GM12864 (cell line): ENCODE results near the gene PRR5L.

Source experiments
- DNase-seq: peaks from one replicate; pipeline ENCODE4 v3.0.0-alpha.2; 2011; ENCODE audit warnings: low read depth
- H3K4me3 ChIP-seq: 2 replicates; pipeline ENCODE4 v1.5.1; 2011; ENCODE audit warnings: mild to moderate bottlenecking, low read depth, low read length, control low read depth
- TF ChIP-seq, protein P1 (sequence below): IDR thresholded peaks from 2 replicates; pipeline ENCODE4 v1.5.1; 2011; ENCODE audit warnings: low read depth, mild to moderate bottlenecking, moderate library complexity, low read length, control low read depth, inconsistent platforms; ENCODE audit errors: missing control alignments

The PRR5L gene

DNA sequence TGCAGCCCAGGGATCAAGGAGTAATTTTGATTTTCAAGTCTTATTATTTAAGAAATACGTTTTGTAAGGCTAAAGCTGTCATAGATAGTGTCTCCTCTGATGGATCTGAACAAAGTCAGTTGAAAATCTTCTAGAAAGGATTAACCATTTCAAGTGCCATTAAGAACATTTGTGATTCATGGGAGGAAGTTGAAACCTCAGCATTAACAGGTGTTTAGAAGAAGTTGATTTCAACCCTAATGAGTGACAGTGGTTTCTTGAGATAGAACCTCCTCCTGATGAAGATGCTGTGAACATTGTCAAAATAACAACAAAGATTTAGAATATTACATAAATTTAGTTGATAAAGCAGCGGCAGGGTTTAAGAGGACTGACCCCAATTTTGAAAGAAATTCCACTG is 61.7 kb downstream of the PRR5L start:
- TF ChIP-seq, protein P1, sequence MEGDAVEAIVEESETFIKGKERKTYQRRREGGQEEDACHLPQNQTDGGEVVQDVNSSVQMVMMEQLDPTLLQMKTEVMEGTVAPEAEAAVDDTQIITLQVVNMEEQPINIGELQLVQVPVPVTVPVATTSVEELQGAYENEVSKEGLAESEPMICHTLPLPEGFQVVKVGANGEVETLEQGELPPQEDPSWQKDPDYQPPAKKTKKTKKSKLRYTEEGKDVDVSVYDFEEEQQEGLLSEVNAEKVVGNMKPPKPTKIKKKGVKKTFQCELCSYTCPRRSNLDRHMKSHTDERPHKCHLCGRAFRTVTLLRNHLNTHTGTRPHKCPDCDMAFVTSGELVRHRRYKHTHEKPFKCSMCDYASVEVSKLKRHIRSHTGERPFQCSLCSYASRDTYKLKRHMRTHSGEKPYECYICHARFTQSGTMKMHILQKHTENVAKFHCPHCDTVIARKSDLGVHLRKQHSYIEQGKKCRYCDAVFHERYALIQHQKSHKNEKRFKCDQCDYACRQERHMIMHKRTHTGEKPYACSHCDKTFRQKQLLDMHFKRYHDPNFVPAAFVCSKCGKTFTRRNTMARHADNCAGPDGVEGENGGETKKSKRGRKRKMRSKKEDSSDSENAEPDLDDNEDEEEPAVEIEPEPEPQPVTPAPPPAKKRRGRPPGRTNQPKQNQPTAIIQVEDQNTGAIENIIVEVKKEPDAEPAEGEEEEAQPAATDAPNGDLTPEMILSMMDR = no peak
- no peak overlapping the region for H3K4me3 ChIP-seq
- no peak for DNase-seq

GRCh38 chr11:36358436-36358835 is 62.3 kb downstream of the PRR5L start:
- H3K4me3 ChIP-seq = no peak overlapping the region
- TF ChIP-seq, protein P1 = no peak
- no peak for DNase-seq

DNA sequence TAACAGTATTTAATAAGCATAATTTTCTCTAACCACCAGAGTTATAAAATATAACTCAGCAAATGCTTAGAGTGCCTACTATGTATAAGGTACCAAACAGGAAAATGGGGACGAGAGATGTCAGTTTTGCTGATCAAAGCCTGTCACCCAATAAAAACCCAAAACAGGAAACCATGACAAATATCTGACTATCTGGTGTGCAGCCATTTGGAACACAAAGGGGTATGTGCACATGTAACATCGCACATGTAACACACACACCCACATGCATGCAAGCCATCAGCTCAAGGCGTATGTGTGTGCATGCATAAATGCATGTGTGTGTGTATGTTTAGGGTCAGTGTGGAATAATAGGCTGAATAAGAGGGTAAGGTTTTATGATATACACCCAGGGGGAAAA is 64.2 kb downstream of the PRR5L start:
- TF ChIP-seq, protein P1 = no peak

GRCh38 chr11:36360826-36361415 is 64.8 kb downstream of the PRR5L start:
- no peak for DNase-seq
- H3K4me3 ChIP-seq = no peak overlapping the region
- TF ChIP-seq, protein P1 = no peak

More for the DNA sequence above, 64.2 kb downstream of the PRR5L start:
- no peak overlapping the region for H3K4me3 ChIP-seq
- no peak for DNase-seq

GRCh38 chr11:36361472-36361871 is 65.4 kb downstream of the PRR5L start:
- no peak overlapping the region for H3K4me3 ChIP-seq
- TF ChIP-seq, protein P1 = no peak
- no peak for DNase-seq

DNA sequence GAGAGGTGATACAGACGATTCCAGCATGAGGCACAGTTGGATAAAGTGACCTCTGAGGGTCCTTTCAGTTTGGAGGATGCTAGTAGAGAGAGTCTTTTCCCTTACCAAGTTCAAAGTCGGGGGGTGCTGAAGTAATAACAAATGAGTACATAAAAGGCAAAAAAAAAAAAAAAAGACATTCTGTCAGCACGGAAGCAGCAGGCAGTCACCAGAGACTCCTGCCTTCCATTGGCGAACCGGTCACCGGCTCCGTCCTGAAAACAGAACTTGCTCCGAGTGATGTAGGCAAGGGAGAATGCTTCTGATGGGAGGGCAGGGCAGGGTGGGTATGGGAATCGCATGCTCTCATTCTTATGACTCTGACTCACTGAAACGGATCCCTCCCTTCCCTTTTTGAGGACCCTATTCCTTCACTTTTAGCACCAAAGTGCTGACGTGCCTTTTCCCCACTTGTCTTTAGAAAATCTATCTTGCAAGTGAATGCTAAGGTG is 65.9 kb downstream of the PRR5L start:
- TF ChIP-seq, protein P1 = no peak
- H3K4me3 ChIP-seq = no peak overlapping the region
- no peak for DNase-seq

- TF ChIP-seq, protein P1 = no peak
- no peak for DNase-seq
- H3K4me3 ChIP-seq = no peak overlapping the region
Measured at GRCh38 chr11:36362902-36363301, 66.8 kb downstream of the PRR5L start.
